ENCODE results near the gene VWA1. TPM values are rescaled to one million over a fixed set of nuclear protein-coding genes. Genes with fewer than 3 reads are reported as not detected.
"Not testable (repeated sequence)": the region's sequence is repeated elsewhere in the genome, so short reads cannot be mapped to it uniquely, and the experiment has no call there.

Gene VWA1
- total RNA-seq, 1 donor from 2014 or later: 2.4 TPM

GRCh38 chr1:1459711-1460110 is 24.2 kb downstream of the VWA1 start:
- not testable (repeated sequence) for H3K27ac ChIP-seq; H3K9me3 ChIP-seq (ENCODE audit: low read depth); H3K36me3 ChIP-seq; H3K4me3 Mint-ChIP-seq; DNase-seq (ENCODE audit: low spot score); H4K20me1 ChIP-seq (ENCODE audit: low read depth); H3K9me3 Mint-ChIP-seq; H3F3A ChIP-seq (ENCODE audit: low read depth); H3K4me2 ChIP-seq; H3K36me3 Mint-ChIP-seq; H3K4me3 ChIP-seq; H3K27me3 ChIP-seq; H2AFZ ChIP-seq (replicated peaks); H3K4me1 Mint-ChIP-seq; H3K4me1 ChIP-seq; H3K9ac ChIP-seq; H3K79me2 ChIP-seq (ENCODE audit: low read depth); H3K27me3 Mint-ChIP-seq (ENCODE audit: insufficient read depth, low read depth); H3K27ac Mint-ChIP-seq

DNA sequence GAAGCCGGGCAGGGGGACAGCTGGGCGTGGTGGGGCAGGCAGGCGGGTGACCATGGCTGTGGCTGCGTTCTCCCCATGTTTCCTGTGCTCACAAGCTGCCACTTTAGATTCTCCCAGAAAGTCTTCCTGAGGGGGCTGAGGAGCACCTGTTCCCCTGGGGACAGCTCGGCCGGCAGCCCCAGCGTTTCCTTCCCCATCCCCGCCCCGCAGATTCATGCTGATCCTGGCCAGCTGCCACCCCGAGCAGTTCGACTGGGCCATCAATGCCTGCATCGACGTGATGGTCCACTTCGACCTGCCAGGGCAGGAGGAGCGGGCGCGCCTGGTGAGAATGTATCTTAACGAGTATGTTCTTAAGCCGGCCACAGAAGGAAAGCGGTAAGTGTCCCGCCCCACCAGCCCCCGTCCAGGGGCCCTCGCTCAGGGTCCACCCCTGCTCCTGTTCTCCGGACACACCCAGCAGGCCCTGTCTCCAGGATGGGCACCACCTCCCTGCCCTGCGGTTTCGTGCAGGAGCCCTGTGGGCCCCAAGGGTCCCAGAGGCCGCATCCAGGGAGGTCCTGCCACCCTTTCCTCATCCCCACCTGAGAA is 25.1 kb downstream of the VWA1 start:
- H3K4me3 Mint-ChIP-seq: no peak overlapping the region
- no peak overlapping the region for H3K4me3 ChIP-seq
- H3K9me3 Mint-ChIP-seq: no peaks in the 10 kb centered on the region
- peaks cover 10% of the 10 kb centered on the region for H3K27me3 Mint-ChIP-seq (ENCODE audit: insufficient read depth, low read depth)
- no peak for TF ChIP-seq CTCF (IDR thresholded peaks at IDR 0.05)
- TF ChIP-seq EZH2 (IDR thresholded peaks at IDR 0.05): no peak
- no peak for TF ChIP-seq EZH2phosphoT487 (IDR thresholded peaks at IDR 0.05)
- H3K79me2 ChIP-seq (ENCODE audit: low read depth): no peaks in the 10 kb centered on the region
- H3K4me1 Mint-ChIP-seq: no peaks in the 10 kb centered on the region
- no peaks in the 10 kb centered on the region for H3K4me1 ChIP-seq
- H3K9ac ChIP-seq: no peak overlapping the region
- H3K27ac ChIP-seq: no peak overlapping the region
- H4K20me1 ChIP-seq (ENCODE audit: low read depth): no peaks in the 10 kb centered on the region
- DNase-seq (ENCODE audit: low spot score): no peak
- H3K36me3 ChIP-seq: no peaks in the 10 kb centered on the region
- H2AFZ ChIP-seq (replicated peaks): no peak overlapping the region
- no peaks in the 10 kb centered on the region for H3K36me3 Mint-ChIP-seq
- H3K27me3 ChIP-seq: no peaks in the 10 kb centered on the region
- no peak overlapping the region for H3K27ac Mint-ChIP-seq
- no peak overlapping the region for H3K4me2 ChIP-seq
- no peaks in the 10 kb centered on the region for H3F3A ChIP-seq (ENCODE audit: low read depth)
- H3K9me3 ChIP-seq (ENCODE audit: low read depth): no peaks in the 10 kb centered on the region

DNA sequence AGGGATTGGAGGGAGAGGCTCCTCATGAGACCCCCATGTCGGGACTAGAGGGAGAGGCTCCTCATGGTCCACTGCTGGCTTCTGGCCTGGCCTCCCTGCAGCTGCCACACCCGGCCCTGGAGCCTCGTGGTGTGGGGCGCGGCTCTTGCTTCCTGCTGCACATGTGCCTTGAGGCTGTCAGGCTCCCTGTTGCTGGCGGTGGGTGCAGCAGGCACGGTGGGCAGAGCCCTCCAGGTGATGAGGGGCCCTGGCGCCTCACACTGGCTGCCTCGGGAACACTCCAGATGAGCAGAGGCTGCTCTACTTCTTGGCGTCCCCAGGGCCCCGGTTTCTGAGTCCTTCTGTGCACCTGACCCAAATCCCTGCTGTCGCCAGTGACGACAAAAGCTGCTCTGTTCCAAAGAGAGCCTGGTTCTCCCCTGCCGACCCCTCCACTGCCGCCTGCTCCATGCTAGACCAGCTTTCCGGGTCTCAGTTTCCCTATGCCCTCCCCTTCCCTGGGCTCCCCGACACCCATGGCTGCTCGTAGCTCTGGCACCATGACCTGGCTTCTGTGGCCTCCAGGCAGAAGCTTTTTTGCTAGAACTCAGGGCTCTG is 26.3 kb downstream of the VWA1 start:
- Histone ChIP-seq H3F3A (ENCODE audit: low read depth) (no peaks in the 10 kb centered on the region), H3K9me3 (ENCODE audit: low read depth) (no peaks in the 10 kb centered on the region), H3K27me3 (no peaks in the 10 kb centered on the region), H3K4me1 (no peaks in the 10 kb centered on the region), H3K4me3 (no peak overlapping the region), H2AFZ (replicated peaks) (no peak overlapping the region), H3K36me3 (no peaks in the 10 kb centered on the region), H3K9ac (no peak overlapping the region), H4K20me1 (ENCODE audit: low read depth) (no peaks in the 10 kb centered on the region), H3K4me2 (no peak overlapping the region), H3K27ac (no peak overlapping the region), H3K79me2 (ENCODE audit: low read depth) (no peaks in the 10 kb centered on the region)
- H3K9me3 Mint-ChIP-seq: no peaks in the 10 kb centered on the region
- H3K4me1 Mint-ChIP-seq: no peaks in the 10 kb centered on the region
- H3K4me3 Mint-ChIP-seq: no peak overlapping the region
- no peak for DNase-seq (ENCODE audit: low spot score)
- TF ChIP-seq CTCF (IDR thresholded peaks at IDR 0.05) (no peak), EZH2 (IDR thresholded peaks at IDR 0.05) (no peak), EZH2phosphoT487 (IDR thresholded peaks at IDR 0.05) (no peak)
- H3K27me3 Mint-ChIP-seq (ENCODE audit: insufficient read depth, low read depth): peaks cover 13% of the 10 kb centered on the region
- H3K27ac Mint-ChIP-seq: no peak overlapping the region
- no peaks in the 10 kb centered on the region for H3K36me3 Mint-ChIP-seq

- Histone ChIP-seq H3F3A (ENCODE audit: low read depth) (no peaks in the 10 kb centered on the region), H3K9ac (no peak overlapping the region), H2AFZ (replicated peaks) (no peak overlapping the region), H4K20me1 (ENCODE audit: low read depth) (no peaks in the 10 kb centered on the region), H3K4me3 (no peak overlapping the region), H3K4me1 (no peaks in the 10 kb centered on the region), H3K79me2 (ENCODE audit: low read depth) (no peaks in the 10 kb centered on the region), H3K4me2 (no peak overlapping the region), H3K36me3 (no peaks in the 10 kb centered on the region), H3K27me3 (no peaks in the 10 kb centered on the region), H3K27ac (no peak overlapping the region), H3K9me3 (ENCODE audit: low read depth) (no peaks in the 10 kb centered on the region)
- TF ChIP-seq EZH2phosphoT487 (IDR thresholded peaks at IDR 0.05) (no peak), EZH2 (IDR thresholded peaks at IDR 0.05) (no peak), CTCF (IDR thresholded peaks at IDR 0.05) (no peak)
- Mint-ChIP-seq H3K9me3 (no peaks in the 10 kb centered on the region), H3K36me3 (no peaks in the 10 kb centered on the region), H3K27ac (no peak overlapping the region), H3K27me3 (ENCODE audit: insufficient read depth, low read depth) (peaks cover 13% of the 10 kb centered on the region), H3K4me1 (no peaks in the 10 kb centered on the region), H3K4me3 (no peak overlapping the region)
- DNase-seq (ENCODE audit: low spot score): no peak
Observed at GRCh38 chr1:1462318-1462966, 27.0 kb downstream of the VWA1 start.
